ENCODE data around the gene CMIP.

CMIP gene

GRCh38 chr16:81424771-81425170, 19.8 kb upstream of the CMIP start:
- DNase-seq (peak; percentile 46), ATAC-seq (ENCODE audit: insufficient read depth, low read depth) (peak; percentile 74)
- Histone ChIP-seq H3K9me3 (ENCODE audit: insufficient read depth, low read length, severe bottlenecking) (no peaks in the 10 kb centered on the region), H3K4me1 (ENCODE audit: insufficient read depth, low read length) (peaks cover 15% of the 10 kb centered on the region), H3K27me3 (ENCODE audit: insufficient read depth, low read length, poor library complexity) (no peaks in the 10 kb centered on the region), H3K27ac (ENCODE audit: low read length) (0 out of 2 replicates have a peak overlapping the region, but pooled peaks have one; percentile 27), H2AFZ (ENCODE audit: low read depth, low read length) (no peak overlapping the region), H3K79me2 (ENCODE audit: insufficient read depth, low read length) (no peaks in the 10 kb centered on the region), H4K20me1 (ENCODE audit: insufficient read depth, low read length) (no peaks in the 10 kb centered on the region), H3K9ac (ENCODE audit: low read depth, low read length) (no peak overlapping the region), H3K4me2 (ENCODE audit: insufficient read depth, low read length) (no peak overlapping the region), H3K36me3 (ENCODE audit: insufficient read depth, low read length) (no peaks in the 10 kb centered on the region), H3K4me3 (ENCODE audit: low read depth in 1 of 2, low read length in 2 of 2) (no peak overlapping the region)
- TF ChIP-seq CTCF (IDR thresholded peaks at IDR 0.05; ENCODE audit: borderline replicate concordance, extremely low read depth, low read length, poor library complexity, severe bottlenecking) (no peak), EZH2 (IDR thresholded peaks at IDR 0.05; ENCODE audit: borderline replicate concordance, low read depth, low read length, severe bottlenecking) (no peak)

GRCh38 chr16:81427219-81427618, 17.4 kb upstream of the CMIP start:
- Histone ChIP-seq H2AFZ (ENCODE audit: low read depth, low read length) (peak overlapping the region; percentile 7; the same call in 1 of the 2 replicates), H3K79me2 (ENCODE audit: insufficient read depth, low read length) (no peaks in the 10 kb centered on the region), H3K27ac (ENCODE audit: low read length) (no peak overlapping the region), H4K20me1 (ENCODE audit: insufficient read depth, low read length) (no peaks in the 10 kb centered on the region), H3K36me3 (ENCODE audit: insufficient read depth, low read length) (no peaks in the 10 kb centered on the region), H3K4me2 (ENCODE audit: insufficient read depth, low read length) (no peak overlapping the region), H3K9ac (ENCODE audit: low read depth, low read length) (no peak overlapping the region), H3K9me3 (ENCODE audit: insufficient read depth, low read length, severe bottlenecking) (no peaks in the 10 kb centered on the region), H3K4me1 (ENCODE audit: insufficient read depth, low read length) (peaks cover 28% of the 10 kb centered on the region), H3K4me3 (ENCODE audit: low read depth in 1 of 2, low read length in 2 of 2) (no peak overlapping the region), H3K27me3 (ENCODE audit: insufficient read depth, low read length, poor library complexity) (no peaks in the 10 kb centered on the region)
- no peak for TF ChIP-seq CTCF (IDR thresholded peaks at IDR 0.05; ENCODE audit: borderline replicate concordance, extremely low read depth, low read length, poor library complexity, severe bottlenecking)
- TF ChIP-seq EZH2 (IDR thresholded peaks at IDR 0.05; ENCODE audit: borderline replicate concordance, low read depth, low read length, severe bottlenecking) = no peak
- DNase-seq = no peak
- ATAC-seq (ENCODE audit: insufficient read depth, low read depth) = no peak

GRCh38 chr16:81429045-81429521, 15.5 kb upstream of the CMIP start:
- Histone ChIP-seq H3K27me3 (ENCODE audit: insufficient read depth, low read length, poor library complexity) (no peaks in the 10 kb centered on the region), H3K9me3 (ENCODE audit: insufficient read depth, low read length, severe bottlenecking) (no peaks in the 10 kb centered on the region), H3K9ac (ENCODE audit: low read depth, low read length) (no peak overlapping the region), H2AFZ (ENCODE audit: low read depth, low read length) (no peak overlapping the region), H3K79me2 (ENCODE audit: insufficient read depth, low read length) (no peaks in the 10 kb centered on the region), H3K4me3 (ENCODE audit: low read depth in 1 of 2, low read length in 2 of 2) (no peak overlapping the region), H3K27ac (ENCODE audit: low read length) (peak overlapping the region; percentile 41; the same call in 1 of the 2 replicates), H3K4me1 (ENCODE audit: insufficient read depth, low read length) (peaks cover 46% of the 10 kb centered on the region), H3K4me2 (ENCODE audit: insufficient read depth, low read length) (no peak overlapping the region), H4K20me1 (ENCODE audit: insufficient read depth, low read length) (no peaks in the 10 kb centered on the region), H3K36me3 (ENCODE audit: insufficient read depth, low read length) (no peaks in the 10 kb centered on the region)
- ATAC-seq (ENCODE audit: insufficient read depth, low read depth) (no peak), DNase-seq (no peak)
- TF ChIP-seq EZH2 (IDR thresholded peaks at IDR 0.05; ENCODE audit: borderline replicate concordance, low read depth, low read length, severe bottlenecking) (no peak), CTCF (IDR thresholded peaks at IDR 0.05; ENCODE audit: borderline replicate concordance, extremely low read depth, low read length, poor library complexity, severe bottlenecking) (peak; percentile 14)
